ENCODE results near the gene ATF6B.

ATF6B gene

GRCh38 chr6:32131439-32131948, 3.4 kb upstream of the ATF6B start:
- DNase-seq, result no peak

DNA sequence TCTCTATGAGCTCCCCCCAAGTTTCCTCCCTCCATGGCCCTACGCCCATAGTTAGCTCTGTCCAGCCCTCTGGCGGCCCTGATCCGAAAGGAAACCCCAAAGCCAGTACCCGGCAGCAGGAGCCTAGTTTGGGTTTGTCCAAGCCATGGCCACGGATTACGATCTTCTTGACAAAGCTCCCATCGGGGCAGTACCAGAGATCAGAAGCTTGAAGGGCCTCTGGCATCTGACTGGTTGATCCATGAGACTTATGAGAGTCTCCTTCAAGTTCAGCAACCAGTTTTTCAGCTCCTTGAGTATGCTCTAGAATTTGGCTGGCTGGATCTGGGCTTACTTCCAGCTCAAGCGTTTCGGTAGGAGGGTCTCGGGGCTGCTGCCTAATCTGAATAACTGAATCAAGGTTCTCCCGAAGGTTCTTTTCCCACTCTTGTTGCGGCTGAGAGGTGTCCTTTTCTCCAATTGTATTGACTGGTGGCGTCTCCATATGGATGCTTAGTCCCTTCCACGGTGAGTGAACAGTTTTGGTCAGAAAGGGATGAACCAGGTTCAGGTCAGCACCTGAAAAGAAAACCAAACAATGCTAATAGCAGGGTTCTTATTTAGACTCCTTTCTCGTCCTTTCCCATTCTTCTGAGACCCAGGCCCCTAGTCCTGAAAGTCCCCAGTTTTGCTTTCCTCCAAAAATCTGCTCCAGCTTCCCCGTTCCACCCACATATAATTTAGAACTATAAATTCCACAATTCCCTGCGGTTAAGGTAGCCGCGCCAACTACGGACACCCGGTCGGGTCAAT, 1.4 kb upstream of the ATF6B start:
- no peak for DNase-seq

- DNase-seq, result no peak
Observed at GRCh38 chr6:32128751-32129296, 778 bp upstream of the ATF6B start.

DNA sequence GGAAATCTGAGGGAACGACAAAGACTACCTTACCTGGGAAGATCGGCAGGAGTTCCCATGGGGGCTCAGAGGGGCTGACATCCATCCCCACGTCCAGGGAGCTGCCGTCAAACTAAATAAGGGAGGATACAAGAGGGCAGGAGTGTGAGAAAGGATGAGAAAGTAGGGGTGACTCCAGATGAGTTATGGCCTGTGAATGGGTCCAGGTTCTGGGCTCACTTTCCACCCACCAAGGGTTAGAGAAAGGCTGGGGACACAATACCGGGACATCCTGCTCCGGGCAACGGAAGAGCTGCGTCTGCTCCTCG, 683 bp downstream of the ATF6B start:
- no peak for DNase-seq

DNA sequence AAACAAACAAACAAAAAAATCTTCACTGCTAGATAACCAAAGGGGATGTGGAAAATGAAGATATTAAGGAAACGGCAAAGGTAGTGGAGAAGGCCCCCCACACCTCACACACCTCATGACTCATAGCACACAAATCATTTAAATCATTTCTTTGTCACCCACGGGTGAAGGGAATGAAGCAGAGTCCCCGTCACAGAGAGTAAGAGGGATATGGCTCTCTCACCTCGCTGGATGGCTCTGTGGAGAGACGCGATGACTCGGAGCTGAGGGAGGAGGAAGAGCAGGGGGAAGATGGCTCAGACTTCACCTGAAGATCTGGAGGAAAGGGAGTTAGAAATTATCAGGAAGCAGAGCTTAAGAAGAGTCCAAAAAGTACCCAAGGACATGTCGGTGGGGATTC, 1.2 kb downstream of the ATF6B start:
- DNase-seq, result no peak

DNA sequence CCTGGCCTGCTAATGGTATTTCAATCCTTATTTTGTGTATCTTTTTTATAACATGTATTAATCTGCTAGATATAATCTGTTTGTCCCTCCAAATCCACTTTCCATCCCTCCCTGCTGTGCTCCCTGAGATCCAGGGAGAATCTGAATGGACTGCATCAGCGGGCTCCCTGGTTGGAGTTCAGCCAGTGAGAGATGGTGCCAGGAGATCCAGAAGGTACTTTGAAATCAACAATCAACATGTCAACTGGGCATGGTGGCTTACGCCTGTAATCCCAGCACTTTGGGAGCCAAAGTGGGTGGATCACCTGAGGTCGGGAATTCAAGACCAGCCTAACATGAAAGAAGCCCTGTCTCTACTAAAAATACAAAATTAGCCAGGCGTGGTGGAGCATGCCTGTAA, 4.4 kb downstream of the ATF6B start:
- DNase-seq, result no peak

DNA sequence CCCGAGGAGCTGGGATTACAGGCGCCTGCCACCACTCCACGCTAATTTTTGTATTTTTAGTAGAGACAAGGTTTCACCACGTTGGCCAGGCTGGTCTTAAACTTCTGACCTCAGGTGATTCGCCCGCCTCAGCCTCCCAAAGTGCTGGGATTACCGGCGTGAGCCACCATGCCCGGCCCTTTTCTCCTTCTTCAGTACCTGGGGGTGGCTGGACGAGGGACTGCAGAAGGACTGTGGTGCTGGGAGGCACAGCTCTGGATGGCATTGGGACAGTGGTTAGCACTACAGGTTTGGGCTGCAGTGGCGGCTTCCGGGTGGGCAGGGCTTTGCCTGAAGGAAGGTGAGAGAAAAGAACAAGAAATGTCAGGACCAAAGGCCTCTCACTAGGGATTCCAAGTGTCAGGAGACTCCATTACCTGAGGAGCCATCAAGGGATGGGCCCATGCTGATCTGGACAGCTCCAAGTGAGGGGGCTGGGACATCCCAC, 7.4 kb downstream of the ATF6B start:
- no peak for DNase-seq

DNA sequence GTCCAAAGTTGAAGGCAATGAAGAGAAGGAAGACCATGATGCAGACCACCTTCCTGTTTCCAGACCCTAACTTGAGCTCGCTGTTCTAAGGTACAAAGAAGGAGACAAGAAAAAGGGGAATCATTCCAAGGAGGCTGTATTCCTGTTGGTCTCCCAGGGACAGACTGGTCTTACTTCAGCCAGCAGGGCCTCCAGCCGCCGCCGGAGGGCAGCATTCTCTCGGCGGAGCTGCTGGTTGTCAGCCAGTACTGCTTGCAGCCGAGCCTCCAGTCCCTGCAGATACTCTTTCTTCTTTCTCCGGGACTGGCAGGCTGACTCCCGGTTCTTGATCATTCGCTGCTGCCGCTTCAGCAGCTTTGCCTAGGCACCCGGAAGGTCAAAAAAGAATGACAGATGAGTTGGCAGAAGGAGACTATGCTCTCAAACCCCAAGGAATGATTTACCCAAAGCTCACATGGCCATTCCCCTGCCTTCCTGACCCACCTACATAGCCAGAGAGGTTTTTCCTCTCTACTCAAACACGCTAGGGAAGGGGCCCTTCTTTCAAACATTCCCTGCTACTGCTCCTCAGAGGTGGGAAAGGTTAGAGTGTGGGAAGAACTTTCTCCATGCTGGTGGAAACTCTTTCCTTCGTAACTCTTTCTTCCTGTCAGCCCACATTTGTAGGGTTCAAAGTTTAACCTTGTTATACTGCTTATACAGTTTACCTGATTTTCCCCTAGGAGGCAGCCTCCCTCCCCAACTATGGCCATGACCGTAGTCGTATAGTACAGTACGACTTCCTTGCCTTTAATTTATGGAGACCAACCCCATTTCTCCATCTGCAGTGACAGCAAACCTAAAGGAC, 9.0 kb downstream of the ATF6B start:
- DNase-seq, result peak; percentile 77 to 84

- DNase-seq, result no peak
Observed at GRCh38 chr6:32117461-32117860, 10.6 kb downstream of the ATF6B start.

DNA sequence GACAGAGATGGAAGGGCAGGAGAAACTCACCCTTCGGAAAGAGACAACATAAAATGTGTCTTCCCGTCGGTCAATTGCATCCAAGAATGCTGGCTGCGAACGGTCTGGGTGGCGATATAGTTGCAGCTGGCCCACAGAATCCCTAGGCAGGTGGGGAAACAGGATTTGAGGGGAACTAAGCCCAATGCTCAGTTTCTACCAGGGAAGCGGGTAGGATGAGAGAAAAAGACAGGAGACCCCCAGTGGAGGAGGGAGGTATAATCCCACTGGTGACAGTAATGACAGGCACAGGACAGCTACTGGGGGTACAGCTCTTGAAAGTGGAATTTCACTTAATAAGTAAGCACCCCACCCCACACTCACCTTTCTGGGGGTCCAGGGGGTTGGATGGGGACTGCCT, 11.4 kb downstream of the ATF6B start:
- no peak for DNase-seq

- DNase-seq, result no peak
Observed at GRCh38 chr6:32115623-32116022, 12.4 kb downstream of the ATF6B start.

DNA sequence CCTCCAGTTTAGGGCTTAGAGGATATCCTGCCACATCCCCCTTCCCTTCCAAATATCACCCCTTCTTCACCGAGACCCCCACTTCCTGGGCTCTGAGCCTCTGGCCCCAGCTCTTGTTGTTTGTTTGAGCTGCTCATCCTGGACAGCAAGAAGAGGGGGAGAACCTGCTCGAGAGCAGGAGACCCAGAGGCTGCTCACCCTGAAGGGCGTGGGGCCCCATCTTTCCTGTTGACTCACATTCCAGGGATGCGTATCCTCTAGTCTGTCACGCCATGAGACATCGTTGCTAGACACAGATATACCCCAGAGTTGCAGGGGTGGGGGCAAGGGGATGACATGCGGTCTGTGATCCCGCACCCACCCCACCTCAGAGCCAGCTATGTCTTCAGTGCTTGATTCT, 13.2 kb downstream of the ATF6B start:
- DNase-seq, result no peak

- DNase-seq, result peak; percentile 33 to 70
Observed at GRCh38 chr6:32113386-32114352, 14.4 kb downstream of the ATF6B start.

GRCh38 chr6:32112431-32112980, 15.5 kb downstream of the ATF6B start:
- no peak for DNase-seq

GRCh38 chr6:32111424-32112066, 16.5 kb downstream of the ATF6B start:
- DNase-seq, result no peak

GRCh38 chr6:32110632-32111031, 17.4 kb downstream of the ATF6B start:
- DNase-seq, result no peak

- DNase-seq, result no peak
Observed at GRCh38 chr6:32109765-32110160, 18.3 kb downstream of the ATF6B start.

GRCh38 chr6:32109114-32109764, 18.8 kb downstream of the ATF6B start, which contains the start of gene TNXB:
Gene TNXB, minus strand, starts transcription at chr6:32109338. Its CDS starts 11,140 bp downstream, at chr6:32098198.
- no peak for DNase-seq

- no peak for DNase-seq
Observed at GRCh38 chr6:32108727-32109113, 19.3 kb downstream of the ATF6B start.

GRCh38 chr6:32108094-32108627, 19.9 kb downstream of the ATF6B start:
- DNase-seq, result no peak
